GM12872 (cell line): ENCODE measurements around the gene WWOX.

Source experiments
- CTCF ChIP-seq: IDR thresholded peaks from 3 replicates; pipeline ENCODE4 v1.5.1; 2011; ENCODE audit warnings: low read depth, mild to moderate bottlenecking, low read length, moderate library complexity; ENCODE audit not compliant: insufficient read depth

The WWOX gene

GRCh38 chr16:79202977-79203376 is 1103.5 kb downstream of the WWOX start:
- no peak for TF ChIP-seq CTCF

- TF ChIP-seq CTCF = no peak
These were observed 1105.0 kb downstream of the WWOX start for GRCh38 chr16:79204486-79204885.

DNA sequence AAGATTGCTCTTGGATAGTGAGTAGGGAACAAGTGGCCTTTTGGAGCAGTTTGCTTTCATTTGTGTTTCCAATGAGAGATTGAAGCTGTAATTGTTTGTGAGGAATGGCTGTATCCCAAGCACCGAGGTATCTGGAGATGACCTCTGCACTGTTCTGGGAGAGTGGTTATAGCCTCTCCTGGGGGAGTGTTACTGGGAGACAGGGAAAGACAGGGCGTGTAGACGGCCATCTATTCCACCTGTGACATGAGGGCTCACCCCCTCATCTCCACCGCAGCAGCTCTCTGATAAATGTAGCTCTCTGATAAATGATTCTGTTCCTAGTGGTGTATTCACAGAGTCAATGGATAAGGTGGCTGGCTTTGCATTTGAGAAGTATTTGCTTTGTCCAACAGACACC is 1107.4 kb downstream of the WWOX start:
- TF ChIP-seq CTCF = no peak

DNA sequence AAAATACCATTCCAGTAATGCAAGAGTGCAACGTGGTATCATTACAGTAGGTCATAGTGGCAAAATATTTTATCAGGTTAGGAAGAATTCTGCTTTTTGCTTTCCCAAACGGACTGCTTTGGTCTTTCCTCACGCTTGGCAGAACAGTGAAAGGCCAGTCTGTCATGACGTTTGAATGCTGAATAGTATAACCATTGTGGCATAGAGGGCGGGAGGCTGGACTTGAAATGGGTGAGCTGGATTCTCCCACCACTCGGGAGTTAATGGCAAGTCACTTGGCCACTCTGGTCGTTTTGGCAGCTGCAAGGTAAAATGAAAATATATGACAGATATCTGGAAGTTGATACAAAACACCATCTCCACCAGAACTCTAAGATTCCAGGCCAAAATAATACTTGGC is 1109.9 kb downstream of the WWOX start:
- TF ChIP-seq CTCF = no peak

DNA sequence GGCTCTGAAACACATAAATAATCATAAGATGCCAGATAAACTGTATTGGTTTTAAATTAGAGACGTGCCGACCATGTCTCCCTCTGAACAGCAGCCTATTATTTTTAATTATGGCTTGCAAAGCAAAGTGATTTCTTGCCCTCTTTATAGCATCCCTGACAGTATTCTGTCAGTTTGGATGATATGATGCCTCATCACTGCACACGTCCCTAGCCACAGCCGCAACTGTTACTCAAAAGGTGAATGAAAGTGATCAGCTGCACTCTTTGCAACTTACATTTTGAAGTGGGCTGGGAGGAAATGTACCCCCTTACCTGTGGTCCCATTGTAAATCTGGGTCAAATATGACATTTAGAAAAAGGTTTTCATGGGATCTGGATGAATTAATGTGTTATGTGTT is 1111.2 kb downstream of the WWOX start:
- TF ChIP-seq CTCF = no peak

DNA sequence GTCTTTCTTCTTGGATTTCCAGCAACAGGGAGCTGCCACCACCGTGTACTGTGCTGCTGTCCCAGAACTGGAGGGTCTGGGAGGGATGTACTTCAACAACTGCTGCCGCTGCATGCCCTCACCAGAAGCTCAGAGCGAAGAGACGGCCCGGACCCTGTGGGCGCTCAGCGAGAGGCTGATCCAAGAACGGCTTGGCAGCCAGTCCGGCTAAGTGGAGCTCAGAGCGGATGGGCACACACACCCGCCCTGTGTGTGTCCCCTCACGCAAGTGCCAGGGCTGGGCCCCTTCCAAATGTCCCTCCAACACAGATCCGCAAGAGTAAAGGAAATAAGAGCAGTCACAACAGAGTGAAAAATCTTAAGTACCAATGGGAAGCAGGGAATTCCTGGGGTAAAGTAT is 1112.1 kb downstream of the WWOX start:
- no peak for TF ChIP-seq CTCF

- TF ChIP-seq CTCF = no peak
These were observed 1112.8 kb downstream of the WWOX start for GRCh38 chr16:79212114-79212791.
